Fibroblast of skin of left quadriceps (primary cell): ENCODE results near the gene NTRK3.
A peak's percentile ranks its signal among the peaks of the same experiment; 100 is the strongest.

ENCODE experiments used
- DNase-seq, 2 experiments: peaks; one replicate each; pipeline ENCODE4 v3.0.0-alpha.2; 2013; ENCODE audit warnings: low read depth in 2 of 2

NTRK3 gene

DNA sequence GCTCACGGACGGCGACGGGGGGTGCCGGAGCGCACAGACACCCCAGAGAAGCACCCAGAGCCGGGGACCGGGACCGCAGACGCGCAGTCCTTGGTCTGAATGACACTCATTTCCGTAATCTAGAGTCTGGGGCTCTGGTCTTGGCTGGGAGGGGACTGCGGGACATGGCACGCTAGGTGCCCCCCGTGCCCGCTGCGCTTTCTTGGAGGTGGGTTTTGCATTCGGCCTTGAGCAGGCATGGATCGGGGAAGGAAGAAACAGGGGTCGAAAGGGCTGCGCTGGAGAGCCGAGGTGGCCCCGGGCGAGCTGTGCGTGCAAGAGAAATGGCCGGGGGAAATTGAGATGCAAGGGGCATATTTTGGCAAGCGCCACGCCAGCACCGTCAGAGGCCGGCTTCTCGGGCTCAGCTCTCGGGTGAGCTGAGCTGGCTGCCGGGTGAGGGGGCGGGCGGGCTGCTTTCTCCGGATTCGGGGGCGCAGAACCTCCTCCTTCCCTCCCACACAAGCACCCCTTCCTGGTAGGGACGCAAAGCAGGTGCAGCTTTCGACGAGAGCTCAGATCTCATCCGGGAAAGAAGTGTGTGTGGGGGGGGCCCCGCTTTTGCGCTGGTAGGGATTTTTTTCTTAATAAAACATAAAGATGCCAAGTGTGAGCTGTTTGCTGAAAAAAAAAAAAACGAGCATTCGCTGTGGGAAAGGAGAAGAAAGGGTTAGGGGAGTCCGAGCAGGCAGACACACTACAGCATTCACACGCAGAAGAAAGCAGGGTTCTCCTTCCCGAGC, 963 bp upstream of the NTRK3 start:
- DNase-seq = no peak

GRCh38 chr15:88255484-88256278, 858 bp downstream of the NTRK3 start:
- no peak for DNase-seq

- DNase-seq = no peak
Observed at GRCh38 chr15:88255087-88255483, 1.5 kb downstream of the NTRK3 start.

DNA sequence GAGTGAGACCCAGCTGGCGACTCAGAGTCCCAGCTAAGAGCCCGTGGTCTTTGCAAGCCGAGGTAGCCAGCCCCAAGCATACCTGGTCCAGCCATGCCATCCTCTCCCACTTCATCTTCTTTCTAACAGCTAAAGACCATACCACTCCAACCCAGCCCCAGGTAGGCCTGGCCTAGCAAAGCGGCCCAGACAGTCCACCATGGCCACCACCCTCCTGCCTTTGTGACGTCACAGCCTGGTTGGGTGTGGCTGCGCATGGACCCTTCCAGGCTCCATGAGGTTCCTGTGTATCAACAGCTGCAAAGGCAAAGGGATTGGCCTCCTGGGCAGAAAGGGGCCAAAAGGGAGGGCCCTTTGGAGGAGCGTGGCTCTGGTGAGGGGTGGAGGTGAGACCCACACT, 4.1 kb downstream of the NTRK3 start:
- DNase-seq = no peak

DNA sequence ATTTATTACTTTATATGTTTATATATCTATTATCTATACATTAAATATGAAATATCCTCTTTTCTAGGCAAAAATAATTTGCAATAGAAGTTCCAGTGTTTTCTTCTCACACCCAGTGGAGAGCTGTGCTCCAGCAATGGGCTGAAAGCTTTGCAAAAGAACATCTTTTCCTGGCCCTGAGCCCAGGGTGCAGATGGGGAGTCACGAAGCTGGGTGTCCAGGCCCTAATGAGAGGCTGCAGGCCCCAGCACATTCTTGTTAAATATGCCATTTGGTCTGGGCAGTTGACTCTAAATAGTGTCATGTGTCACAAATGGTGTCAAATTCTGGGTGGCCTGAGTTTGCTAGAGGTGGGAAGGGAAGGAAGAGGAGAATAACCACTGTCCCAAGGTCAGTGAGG, 5.7 kb downstream of the NTRK3 start:
- no peak for DNase-seq

- no peak for DNase-seq
Observed at GRCh38 chr15:88249220-88249619, 7.3 kb downstream of the NTRK3 start.

DNA sequence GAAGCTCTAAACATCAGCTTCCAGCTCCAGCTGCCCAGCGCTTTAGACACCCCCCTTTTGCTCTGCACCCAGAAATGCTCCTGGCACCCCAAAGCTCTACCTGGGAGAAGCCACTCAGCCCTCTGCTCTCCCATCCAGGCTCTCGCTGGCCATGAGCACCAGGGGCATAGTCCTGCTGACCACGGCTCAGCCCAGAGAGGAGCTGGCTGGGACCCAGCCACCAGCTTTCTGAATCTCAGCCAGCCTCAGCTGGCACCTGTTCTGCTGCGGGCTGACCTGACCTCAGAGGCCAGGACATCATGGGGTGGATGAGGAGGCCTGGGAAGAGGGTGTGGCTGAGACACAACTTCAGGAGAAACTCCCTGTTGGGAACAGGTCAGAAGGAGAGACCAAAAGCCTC, 8.6 kb downstream of the NTRK3 start:
- no peak for DNase-seq

DNA sequence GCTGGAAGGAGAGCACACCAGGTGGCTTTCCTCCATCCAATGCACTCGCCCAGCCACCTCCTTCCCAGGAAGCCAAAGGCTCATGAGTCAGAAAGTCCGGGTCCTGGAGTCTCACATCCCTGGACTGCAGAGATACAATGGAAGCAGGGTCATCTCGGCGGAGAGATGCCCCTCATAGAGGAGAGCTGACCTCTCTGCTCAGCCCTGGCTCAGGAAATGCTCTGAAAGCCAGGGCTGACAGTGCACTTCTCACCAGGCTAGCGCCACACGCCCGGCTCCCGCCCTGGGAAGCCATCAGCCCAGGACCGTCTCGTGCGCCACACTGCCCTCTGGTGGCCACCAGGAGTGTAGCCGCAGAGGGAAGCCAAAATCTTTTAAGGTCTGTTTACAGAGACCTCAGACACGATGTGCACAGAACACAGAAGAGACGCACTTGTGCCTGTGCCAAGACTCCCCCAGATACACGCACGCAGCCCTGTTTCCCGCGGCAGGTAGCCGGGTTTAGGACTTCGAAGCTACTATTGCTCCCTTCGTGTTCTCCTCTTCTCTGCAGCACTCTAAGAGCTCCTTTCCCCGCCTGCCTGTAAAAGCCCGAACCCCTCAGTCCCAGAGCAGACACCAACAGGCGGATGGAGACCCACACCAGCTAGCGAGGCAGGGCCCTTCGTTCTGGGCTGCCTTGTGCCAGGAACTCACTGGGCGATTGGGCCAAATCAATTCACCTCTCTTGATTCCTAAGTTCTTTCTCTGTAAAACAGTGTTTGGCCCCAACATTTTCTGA, 9.7 kb downstream of the NTRK3 start:
- peak in 1 of 2 experiments; percentile 40 for DNase-seq

GRCh38 chr15:88246081-88246480, 10.5 kb downstream of the NTRK3 start:
- no peak for DNase-seq

DNA sequence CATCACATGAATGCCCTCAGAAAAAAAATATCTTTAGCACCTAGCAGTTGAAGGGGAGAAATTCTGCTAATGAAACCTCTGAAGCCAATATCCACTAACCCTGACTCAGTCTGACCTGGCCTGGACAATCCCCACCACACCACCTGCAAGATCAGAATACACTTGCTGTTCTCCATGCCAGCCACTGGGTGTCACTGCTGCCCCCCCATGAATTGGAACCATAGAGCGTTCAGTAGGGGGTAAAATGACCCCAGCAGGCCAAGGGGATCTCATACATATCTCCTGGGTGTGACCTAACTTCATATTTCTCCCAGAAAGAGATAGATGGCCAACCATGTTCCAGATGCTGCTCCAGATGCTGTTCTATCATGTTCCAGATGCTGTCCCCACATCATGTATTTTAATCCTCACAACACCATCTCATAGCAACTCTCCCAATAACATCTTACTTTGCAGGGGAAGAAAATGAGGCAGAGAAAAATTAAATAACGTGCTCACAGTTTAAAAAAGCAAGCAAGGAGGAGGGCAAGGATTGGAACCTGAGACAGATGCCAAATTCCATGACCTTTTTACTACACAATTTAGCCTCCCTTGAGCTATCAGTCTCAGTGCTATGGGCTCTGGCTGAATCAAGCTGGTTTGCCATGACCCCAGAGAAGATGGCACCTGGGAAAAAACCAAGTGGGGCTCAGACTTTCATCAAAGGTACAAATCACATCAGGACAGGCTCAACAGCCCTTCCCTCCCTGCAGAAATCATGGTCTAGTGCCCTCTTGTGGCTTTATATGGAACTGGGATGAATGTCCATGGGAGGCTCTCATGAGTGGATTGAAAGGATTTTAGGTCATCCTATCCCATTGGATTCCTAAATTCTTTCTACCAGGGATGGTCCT, 12.4 kb downstream of the NTRK3 start:
- DNase-seq = no peak

DNA sequence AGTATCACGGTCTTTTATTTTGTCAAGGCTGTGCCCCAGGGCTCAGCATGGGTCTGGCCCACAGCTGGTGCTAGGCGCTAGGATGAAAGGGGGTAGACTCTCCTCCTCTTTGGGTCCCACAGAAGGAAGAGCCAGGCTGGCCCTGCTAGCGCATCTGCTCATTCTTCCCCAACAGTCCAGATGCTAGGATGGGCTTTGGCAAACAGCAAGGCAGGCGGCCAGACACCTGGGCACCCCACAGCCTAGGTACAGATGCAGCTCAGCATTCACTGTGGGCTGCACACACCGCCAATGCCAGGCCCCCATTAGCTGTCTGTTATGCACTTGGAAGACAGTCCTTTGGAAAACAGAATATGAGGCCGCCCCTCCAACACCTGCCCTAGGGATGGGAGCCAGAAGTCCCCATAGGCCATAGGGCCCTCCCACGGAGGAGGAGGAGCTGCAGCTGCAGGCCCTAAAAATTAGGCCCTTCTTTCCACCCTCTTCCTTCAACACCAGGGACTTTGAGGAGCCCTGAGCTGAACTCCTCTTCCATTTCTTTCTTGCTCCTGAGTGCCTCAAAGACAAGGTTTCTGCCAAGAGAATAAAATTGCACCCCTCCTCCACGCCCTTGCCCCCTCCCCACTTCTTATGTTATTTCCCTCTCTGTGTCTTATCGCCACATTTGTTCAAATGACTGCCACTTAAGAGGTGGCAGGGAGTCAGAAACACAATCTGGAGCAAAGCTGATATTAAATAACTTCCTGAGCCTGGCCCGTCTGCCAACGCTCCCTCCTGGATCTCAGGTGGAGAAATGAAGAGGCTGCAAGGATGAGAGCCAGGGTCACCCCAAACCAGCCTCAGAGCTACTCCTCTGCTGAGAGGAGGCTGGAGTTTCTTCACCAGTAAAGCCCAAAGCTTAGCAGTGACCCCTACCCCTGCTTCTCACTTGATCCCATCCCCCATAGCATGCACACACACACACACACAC, 13.7 kb downstream of the NTRK3 start:
- DNase-seq = no peak

DNA sequence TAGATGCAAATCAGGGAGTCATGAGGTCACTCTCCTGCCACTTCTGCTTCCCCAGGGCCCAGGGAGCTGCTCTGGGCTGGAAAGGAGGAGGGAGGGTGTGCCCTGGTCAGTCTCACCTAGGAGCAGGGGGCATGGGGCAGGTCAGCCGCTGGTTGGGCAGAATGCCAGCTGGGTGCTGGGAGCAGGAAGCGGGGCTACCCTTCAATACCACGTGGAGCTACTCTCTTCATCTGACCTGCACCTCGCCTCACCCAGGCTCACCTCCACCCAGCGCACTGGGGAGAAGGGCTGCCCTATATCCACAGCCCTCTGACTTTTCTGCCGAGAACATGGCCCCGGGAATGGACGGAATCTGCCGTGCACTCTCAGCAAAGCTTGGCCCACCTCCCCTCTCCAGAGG, 15.1 kb downstream of the NTRK3 start:
- DNase-seq = no peak

- DNase-seq = no peak
Observed at GRCh38 chr15:88241060-88241459, 15.5 kb downstream of the NTRK3 start.

GRCh38 chr15:88239594-88239993, 16.9 kb downstream of the NTRK3 start:
- no peak for DNase-seq

- peak; percentile 56 to 57 for DNase-seq
Observed at GRCh38 chr15:88238618-88239430, 17.7 kb downstream of the NTRK3 start.

DNA sequence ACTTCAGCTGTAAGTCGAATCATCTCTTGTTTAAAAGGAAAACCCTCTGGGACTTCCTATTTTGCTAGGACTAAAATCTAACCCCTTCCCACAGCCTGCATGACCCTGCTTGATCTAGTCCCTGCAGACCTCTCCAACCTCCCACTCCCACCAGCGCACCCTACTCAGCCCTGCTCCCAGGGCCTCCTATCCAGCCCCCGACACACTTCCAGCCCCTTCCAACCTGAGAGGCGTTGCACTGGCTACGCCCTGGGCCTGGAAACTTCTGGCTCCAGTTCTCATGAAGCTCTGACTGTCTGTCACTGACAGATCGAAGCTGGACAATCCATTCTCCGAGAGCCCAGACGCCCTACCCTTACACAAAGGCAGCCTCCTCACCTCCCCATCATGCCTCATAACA, 21.8 kb downstream of the NTRK3 start:
- DNase-seq = no peak

GRCh38 chr15:88233921-88234320, 22.6 kb downstream of the NTRK3 start:
- no peak for DNase-seq

DNA sequence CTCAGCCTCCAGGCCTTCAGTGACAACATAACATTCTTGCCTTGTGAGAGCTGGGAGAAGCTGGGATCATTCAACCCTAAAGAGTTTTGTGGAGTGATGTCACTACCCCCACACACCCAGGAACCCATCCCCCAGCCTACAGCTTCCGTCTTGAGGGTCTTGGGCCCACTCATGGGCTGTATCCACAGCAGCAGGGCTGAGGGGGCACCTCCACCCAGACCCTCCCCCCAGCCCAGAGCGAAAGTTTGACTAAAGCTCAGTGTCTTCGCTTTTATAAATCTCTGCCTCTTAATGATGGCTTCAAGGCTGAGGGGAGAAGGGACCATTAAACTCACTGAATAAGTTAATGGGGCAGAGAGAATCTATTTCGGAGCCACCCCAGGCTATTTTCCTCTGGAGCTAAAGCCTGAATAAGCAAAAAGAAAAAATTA, 23.8 kb downstream of the NTRK3 start:
- DNase-seq = no peak

- DNase-seq = no peak
Observed at GRCh38 chr15:88231909-88232644, 24.5 kb downstream of the NTRK3 start.
